GM19239 (cell line): ENCODE data around the gene IRX2.

ENCODE experiments used
- DNase-seq: peaks from one replicate; pipeline ENCODE4 v3.0.0; 2011; ENCODE audit warnings: low spot score; ENCODE audit not compliant: insufficient read length
- FAIRE-seq: peaks from 2 replicates; lab custom pipeline; 2011; peaks lifted over from hg19 to GRCh38; lab: Jason Lieb, UNC

IRX2 gene

GRCh38 chr5:2721385-2722138 lies 29.9 kb downstream of the IRX2 start:
- DNase-seq (no peak), FAIRE-seq (no peak)

DNA sequence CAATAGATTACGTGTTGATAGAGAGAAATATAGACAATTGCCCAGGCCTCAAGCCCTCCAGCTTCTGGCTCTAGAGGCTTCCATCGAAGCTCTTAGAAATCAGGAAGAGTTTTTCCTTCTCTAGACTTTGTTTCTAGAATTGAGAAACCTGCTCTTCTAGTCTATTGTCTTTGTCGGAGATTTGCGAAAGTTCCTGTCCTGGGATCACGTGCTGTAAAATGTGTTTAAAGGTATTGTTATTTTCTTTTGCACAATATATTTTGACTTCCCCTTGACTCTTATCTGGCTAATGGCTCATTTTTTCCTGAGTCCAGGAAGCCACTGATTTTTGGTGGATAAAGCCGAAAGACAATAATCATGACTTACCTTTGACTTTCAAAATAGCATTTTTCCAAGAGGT lies 32.1 kb downstream of the IRX2 start:
- DNase-seq, result no peak
- no peak for FAIRE-seq

DNA sequence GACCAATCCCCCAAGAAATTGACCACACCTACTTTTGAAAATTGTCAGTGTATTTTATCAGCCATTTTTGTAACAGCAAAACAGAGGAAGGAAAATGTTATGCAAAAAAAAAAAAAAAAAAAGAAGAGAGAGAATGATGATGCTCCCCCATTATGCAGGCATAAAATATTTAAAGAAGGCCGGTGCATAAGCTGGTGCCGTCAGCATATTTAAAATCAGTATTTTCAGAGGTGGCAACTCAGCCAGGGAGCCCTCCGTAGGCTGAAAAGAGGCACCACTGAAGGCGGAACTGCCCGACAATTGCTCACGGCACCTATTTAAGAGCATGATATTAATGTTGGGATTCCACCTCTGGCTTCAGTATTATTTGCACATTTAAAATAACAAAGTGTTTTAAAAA lies 33.4 kb downstream of the IRX2 start:
- FAIRE-seq (no peak), DNase-seq (no peak)

GRCh38 chr5:2715856-2716255 lies 35.6 kb downstream of the IRX2 start:
- no peak for FAIRE-seq

DNA sequence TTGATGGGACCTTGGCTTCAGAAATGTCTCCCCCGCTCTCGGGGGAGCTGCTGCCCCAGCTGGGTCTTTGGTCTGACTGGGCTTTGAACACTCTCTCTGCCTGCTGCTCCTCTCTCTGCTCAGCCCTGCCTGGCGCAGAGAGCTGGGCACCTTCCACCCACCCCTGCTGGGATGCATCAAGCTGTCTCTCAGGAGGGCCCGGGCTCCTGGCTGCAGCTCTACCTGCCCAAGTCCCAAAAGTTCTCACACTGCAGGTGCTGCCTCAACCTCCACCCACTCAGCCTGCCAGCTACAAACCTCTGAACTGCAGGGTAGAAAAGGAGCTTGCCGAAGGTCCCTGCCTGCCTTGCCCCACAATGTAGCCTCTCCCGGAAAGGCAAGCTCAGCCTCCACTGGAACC lies 36.7 kb downstream of the IRX2 start:
- FAIRE-seq, result no peak
- no peak for DNase-seq

More at GRCh38 chr5:2715856-2716255, 35.6 kb downstream of the IRX2 start:
- DNase-seq, result no peak

DNA sequence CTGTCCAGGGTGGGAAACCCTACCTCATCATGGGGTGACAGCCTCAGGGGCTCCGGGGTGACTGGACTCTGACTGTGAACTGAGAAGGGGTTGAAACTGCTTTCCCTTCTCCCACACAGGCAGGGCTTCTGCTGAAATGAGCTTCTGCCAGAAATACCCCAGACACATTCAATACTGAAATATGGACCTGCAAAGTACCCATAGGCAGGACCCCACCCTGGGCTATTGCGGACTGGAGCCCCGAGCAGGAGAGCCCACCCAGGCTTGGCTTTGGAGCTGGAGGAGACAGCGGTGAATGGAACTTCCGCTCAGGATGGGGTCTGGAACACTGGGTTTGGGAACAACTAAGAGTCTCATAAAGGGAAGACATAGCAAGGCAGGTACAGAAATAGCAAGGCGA lies 37.5 kb downstream of the IRX2 start:
- FAIRE-seq (no peak), DNase-seq (no peak)

GRCh38 chr5:2711446-2712425 lies 39.7 kb downstream of the IRX2 start:
- FAIRE-seq (no peak), DNase-seq (no peak)

DNA sequence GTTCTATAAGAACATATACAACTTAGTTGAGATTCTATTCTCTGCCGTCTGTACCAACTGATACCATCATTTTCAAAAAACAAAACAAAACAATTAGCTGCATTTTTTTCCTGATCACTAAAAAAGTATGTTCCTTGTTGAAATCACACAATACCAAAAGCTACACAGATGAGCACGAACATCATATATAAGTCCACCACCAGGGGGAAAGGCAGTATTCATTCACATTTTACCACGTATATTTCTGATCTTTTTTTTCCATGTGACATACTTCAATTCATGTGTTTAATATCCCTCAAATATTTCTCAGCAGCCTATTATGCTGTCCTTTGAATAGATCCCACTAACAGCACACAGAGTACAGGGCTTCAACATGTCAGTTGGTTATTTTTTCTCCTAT lies 40.6 kb downstream of the IRX2 start:
- FAIRE-seq (no peak), DNase-seq (no peak)

GRCh38 chr5:2709976-2710689 lies 41.3 kb downstream of the IRX2 start:
- DNase-seq, result no peak
- no peak for FAIRE-seq

- FAIRE-seq (no peak), DNase-seq (no peak)
Observed at GRCh38 chr5:2708751-2709150, 42.7 kb downstream of the IRX2 start.

GRCh38 chr5:2708132-2708531 lies 43.3 kb downstream of the IRX2 start:
- DNase-seq (no peak), FAIRE-seq (no peak)

DNA sequence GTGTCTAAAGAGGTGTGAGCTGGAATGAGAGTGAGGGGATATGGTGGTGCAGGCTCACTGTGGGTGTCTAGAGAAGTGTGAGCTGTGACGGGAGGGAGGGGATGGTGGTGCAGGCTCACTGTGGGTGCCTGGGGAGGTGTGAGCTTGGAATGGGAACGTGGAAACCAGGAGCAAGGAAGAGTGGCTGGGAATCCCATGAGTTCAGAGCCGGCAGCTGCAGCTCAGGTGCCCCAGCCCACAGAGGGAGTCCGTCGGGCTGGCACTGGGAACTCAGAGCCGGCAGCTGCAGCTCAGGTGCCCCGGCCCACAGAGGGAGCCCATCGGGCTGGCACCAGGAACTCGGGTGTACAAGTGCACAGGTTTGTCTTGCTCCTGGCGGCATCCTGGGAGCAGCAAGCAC lies 45.6 kb downstream of the IRX2 start:
- DNase-seq (no peak), FAIRE-seq (no peak)

DNA sequence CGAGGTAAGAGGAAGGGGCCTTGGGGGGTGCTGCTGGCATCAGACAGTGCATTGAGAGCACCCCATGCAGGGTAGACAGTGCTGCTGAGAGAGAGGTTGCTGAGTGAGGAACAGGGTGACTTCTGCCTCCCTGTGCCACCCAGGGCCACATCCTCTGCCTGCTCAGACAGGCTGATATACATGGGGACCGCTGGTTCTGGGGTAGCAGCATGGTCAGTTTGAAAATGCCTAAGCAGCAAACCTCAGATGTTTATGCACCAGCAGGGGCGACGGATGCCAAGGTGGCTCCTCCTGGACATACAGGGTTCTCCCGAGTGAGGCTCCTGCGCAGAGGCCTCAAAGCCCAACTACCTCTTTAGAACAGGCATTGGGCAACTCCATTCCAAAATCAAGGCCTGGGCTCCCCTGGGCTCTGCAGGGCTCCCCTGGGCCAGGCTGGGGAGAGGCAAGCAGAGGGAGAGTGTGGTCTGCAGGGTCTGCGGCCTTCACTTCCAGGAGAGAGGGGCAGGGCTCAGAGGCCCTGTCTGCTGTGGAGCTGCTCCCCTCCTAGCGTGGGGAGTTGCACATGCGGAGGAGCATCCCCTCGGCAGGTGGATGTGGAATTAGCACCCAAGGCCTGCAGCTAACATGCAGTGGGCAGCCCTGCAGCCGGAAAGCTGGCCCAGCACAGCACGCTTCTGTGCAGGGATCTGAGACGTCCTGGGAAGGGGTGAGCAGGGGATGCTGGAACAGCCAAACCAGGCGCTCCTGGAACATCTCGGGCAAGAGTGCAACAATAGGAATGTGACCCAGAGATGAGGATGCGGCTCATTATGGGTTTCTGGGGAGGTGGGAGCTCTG lies 46.5 kb downstream of the IRX2 start:
- DNase-seq, result no peak
- FAIRE-seq, result no peak

- DNase-seq (no peak), FAIRE-seq (no peak)
Observed at GRCh38 chr5:2704111-2704510, 47.4 kb downstream of the IRX2 start.

DNA sequence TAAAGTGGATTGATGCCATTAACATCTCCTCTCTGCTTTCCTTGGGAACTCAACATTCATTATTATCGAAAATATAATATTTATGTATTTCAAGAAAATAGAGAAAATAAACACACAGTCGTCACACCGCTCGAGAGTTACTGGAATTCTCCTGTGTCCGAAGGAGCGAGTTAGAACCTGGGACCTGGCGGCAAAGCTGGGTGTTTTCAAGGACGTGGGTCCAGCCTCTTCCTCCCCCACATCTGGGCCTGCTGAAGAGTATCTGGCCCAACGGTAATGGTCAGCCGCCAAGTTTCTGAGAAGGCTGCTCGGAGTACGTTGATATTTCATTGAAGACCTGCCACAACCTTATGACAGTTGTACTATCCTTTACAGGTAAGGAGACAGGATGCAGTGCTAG lies 47.9 kb downstream of the IRX2 start:
- no peak for FAIRE-seq
- DNase-seq, result no peak

GRCh38 chr5:2703041-2703440 lies 48.4 kb downstream of the IRX2 start:
- no peak for DNase-seq

GRCh38 chr5:2702096-2702879 lies 49.2 kb downstream of the IRX2 start:
- FAIRE-seq (no peak), DNase-seq (no peak)

More at GRCh38 chr5:2703041-2703440, 48.4 kb downstream of the IRX2 start:
- FAIRE-seq, result no peak

DNA sequence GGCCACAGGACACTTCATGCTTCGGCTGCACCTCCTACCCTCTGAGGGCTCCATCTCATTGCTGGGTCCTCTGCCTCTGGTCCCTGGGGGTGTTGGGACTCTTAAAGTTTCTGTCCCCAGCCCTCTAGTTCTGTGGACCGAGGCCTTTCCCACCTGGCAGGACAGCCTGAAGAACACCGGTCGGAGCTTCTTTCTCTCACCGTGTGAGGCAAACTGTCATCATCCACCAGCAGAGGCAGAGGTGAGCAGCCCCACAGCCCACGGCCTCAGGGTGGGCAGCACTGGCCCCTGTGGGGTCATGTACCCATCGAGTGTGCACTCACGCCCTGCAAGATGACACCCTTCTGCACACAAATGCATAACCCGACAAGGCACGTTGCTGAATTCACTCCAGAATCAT lies 49.9 kb downstream of the IRX2 start:
- FAIRE-seq (no peak), DNase-seq (no peak)

DNA sequence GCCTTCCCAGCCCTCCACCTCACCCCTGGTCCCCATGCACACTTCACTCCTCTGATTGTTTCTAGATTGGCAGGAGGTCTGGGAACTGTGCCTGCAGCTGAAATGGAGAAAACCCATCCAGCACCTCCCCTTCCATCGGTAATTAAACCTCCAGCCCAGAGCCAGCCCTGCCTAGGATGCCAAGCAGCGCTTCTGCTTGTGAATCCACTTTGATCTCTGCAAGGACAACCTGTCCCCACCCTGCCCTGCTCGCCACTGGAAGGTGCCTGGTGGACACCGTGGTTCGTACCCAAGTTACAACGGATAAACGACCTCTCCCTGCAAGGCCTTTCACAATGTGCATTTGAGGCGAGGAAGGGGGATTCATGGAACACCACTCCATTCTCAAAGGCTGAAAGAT lies 50.6 kb downstream of the IRX2 start:
- no peak for FAIRE-seq

More for the DNA sequence above, 50.6 kb downstream of the IRX2 start:
- no peak for DNase-seq
